ENCODE data around the gene UBE2E2. TPM values are rescaled to one million over a fixed set of nuclear protein-coding genes. Genes with fewer than 3 reads are reported as not detected.

The UBE2E2 gene
- total RNA-seq, 1 donor from 2014 or later, result 55.8 TPM

DNA sequence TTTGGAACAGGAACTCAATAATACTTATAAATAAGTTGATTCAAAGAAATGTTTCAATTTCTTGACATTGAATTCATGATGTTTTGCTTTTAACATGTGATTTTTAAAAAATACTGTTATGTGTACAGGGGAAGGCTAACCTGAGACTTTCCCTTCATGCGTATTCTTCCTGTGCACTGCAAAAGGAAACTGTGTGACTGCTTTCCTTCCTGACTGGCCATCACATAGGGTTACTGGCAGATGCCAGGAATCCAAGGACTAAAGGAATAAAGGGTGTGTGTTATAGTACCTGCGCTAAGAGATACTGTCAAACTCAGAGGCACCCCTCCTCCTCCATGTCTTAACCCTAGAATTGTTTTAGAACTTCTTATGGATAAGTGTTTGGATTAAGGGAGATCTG lies 236.0 kb downstream of the UBE2E2 start:
- H3K4me1 Mint-ChIP-seq (ENCODE audit: unreplicated experiment), result peaks cover 36% of the 10 kb centered on the region
- no peaks in the 10 kb centered on the region for H3K9me3 Mint-ChIP-seq
- H3K27me3 Mint-ChIP-seq, result no peaks in the 10 kb centered on the region
- no peak overlapping the region for H3K4me3 Mint-ChIP-seq
- no peaks in the 10 kb centered on the region for H3K36me3 Mint-ChIP-seq
- no peak overlapping the region for H3K27ac Mint-ChIP-seq
- no peak for DNase-seq (ENCODE audit: extremely low spot score, unreplicated experiment)
- no peak for TF ChIP-seq CTCF (conservative IDR thresholded peaks at IDR 0.05)

- H3K27me3 Mint-ChIP-seq, result no peaks in the 10 kb centered on the region
- H3K27ac Mint-ChIP-seq, result no peak overlapping the region
- no peak overlapping the region for H3K4me3 Mint-ChIP-seq
- TF ChIP-seq CTCF (conservative IDR thresholded peaks at IDR 0.05), result no peak
- no peaks in the 10 kb centered on the region for H3K9me3 Mint-ChIP-seq
- peaks cover 39% of the 10 kb centered on the region for H3K4me1 Mint-ChIP-seq (ENCODE audit: unreplicated experiment)
- H3K36me3 Mint-ChIP-seq, result no peaks in the 10 kb centered on the region
- DNase-seq (ENCODE audit: extremely low spot score, unreplicated experiment), result no peak
Measured at GRCh38 chr3:23440416-23441294, 237.5 kb downstream of the UBE2E2 start.

DNA sequence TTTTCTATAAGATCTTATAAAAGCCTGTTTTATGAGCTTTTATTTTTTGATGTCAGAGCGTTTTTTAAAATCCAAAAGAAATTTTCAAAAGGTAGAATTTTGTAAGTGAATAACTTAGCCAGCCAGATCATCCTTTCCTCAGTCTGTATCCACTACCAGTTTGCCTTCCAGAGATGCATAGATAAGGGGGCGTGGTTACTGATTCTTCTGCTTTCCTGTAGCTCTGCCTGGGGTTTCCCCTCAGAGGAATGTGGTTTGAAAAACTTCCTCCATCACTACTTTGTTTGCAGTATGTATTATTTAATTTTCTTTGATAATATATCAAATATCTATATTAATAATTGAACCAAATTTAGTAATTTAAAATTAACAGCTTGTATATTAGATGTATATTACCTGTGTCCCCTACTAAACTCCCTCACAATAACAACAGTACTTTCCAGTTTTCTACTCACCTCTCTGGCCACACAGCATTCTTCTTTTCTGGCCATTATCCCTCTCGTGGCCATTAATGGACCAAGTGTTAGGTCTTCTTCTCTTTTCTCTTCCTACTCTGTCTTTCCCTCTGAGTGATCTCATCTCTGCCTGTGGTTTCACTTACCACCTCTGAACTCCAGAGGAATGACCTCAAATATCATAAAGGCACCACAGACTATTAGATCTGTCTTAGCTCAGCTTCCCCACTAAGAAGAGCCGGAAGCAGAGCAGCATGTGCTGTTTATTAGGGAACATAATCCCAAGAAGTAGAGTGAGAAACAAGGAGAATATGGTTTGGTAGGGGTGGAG lies 239.7 kb downstream of the UBE2E2 start:
- peaks cover 43% of the 10 kb centered on the region for H3K4me1 Mint-ChIP-seq (ENCODE audit: unreplicated experiment)
- H3K27ac Mint-ChIP-seq, result no peak overlapping the region
- H3K27me3 Mint-ChIP-seq, result no peaks in the 10 kb centered on the region
- no peak for DNase-seq (ENCODE audit: extremely low spot score, unreplicated experiment)
- H3K36me3 Mint-ChIP-seq, result no peaks in the 10 kb centered on the region
- no peaks in the 10 kb centered on the region for H3K9me3 Mint-ChIP-seq
- H3K4me3 Mint-ChIP-seq, result no peak overlapping the region
- no peak for TF ChIP-seq CTCF (conservative IDR thresholded peaks at IDR 0.05)

DNA sequence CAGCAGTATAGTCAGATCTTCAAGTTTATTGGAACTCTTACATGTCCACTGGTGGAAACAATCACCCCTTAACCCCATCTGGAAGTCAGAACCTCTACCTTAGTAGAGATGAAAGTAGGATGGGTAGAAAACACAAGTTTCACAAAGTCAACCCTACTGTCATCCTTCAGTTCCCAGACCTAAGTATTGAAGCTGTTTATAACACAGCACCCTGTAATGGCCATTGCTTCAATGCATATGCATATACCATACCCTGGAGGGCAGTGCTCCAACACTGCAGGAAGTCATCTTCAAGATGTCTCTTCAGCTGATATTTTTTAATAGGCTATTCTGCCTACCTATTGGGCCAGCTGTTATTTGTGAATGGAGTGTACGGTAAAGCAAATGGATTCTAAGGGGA lies 241.3 kb downstream of the UBE2E2 start:
- TF ChIP-seq CTCF (conservative IDR thresholded peaks at IDR 0.05), result no peak
- no peaks in the 10 kb centered on the region for H3K27me3 Mint-ChIP-seq
- no peaks in the 10 kb centered on the region for H3K9me3 Mint-ChIP-seq
- DNase-seq (ENCODE audit: extremely low spot score, unreplicated experiment), result no peak
- no peak overlapping the region for H3K27ac Mint-ChIP-seq
- no peaks in the 10 kb centered on the region for H3K36me3 Mint-ChIP-seq
- H3K4me3 Mint-ChIP-seq, result no peak overlapping the region
- H3K4me1 Mint-ChIP-seq (ENCODE audit: unreplicated experiment), result peaks cover 42% of the 10 kb centered on the region

GRCh38 chr3:23446301-23446700 lies 243.2 kb downstream of the UBE2E2 start:
- H3K27me3 Mint-ChIP-seq, result no peaks in the 10 kb centered on the region
- H3K36me3 Mint-ChIP-seq, result no peaks in the 10 kb centered on the region
- H3K4me3 Mint-ChIP-seq, result no peak overlapping the region
- no peaks in the 10 kb centered on the region for H3K9me3 Mint-ChIP-seq
- no peak for TF ChIP-seq CTCF (conservative IDR thresholded peaks at IDR 0.05)
- no peak for DNase-seq (ENCODE audit: extremely low spot score, unreplicated experiment)
- no peak overlapping the region for H3K27ac Mint-ChIP-seq
- H3K4me1 Mint-ChIP-seq (ENCODE audit: unreplicated experiment), result peaks cover 35% of the 10 kb centered on the region
